ENCODE data around the gene CRYM. TPM values are rescaled to one million over a fixed set of nuclear protein-coding genes. Genes with fewer than 3 reads are reported as not detected.
"Not testable (repeated sequence)": the region's sequence is repeated elsewhere in the genome, so short reads cannot be mapped to it uniquely, and the experiment has no call there.

The CRYM gene
- total RNA-seq: 7.8 TPM

DNA sequence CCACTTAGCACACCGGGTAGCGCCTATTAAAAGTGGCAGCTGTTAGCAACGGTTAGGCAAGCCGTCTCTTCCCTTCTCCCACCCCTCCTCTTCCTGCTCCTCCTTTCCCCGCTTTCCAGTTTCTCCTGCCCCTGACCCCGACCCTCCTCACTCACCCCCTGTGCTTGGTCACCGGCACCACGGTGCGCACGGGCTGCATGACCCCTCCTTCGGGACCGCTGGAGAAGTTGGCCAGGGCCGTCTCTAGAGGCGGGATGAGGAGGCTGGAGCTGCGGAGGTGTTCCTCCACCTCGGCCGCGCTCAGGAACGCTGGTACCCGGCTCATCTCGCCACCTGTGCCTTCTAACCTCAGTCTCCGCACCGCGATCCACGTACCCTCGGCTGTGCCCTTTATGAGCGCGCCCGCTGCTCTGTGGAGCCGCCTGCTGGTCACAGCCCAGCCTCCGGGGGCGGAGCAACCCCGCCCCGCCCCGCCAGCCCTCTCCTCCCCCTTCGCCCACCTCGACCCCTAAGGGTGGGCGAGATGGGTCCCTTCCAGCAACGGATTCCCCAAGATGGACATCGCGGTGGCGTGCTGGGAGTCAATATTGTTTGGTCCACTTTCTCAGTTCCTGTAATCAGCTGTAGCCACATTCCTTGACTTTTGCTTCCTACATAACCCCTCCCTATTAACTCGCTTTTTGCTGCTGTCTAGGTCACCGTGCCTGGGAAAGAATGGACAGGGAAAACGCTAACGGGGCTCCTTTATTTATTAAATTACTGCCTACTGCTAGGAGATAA, at the start of gene CRYM:
TSS of gene CRYM (minus strand) at position 364 of the 780 bp plus-strand sequence. CDS start at position 325, 39 bp downstream.
- peak in 2 of 3 donors; percentile 53 to 68 for DNase-seq (ENCODE audit: low read depth in 2 of 3, low spot score in 2 of 3)

GRCh38 chr16:21327046-21327445, 49.0 kb upstream of the CRYM start:
- no peak for DNase-seq (ENCODE audit: low read depth in 2 of 3, low spot score in 2 of 3)

DNA sequence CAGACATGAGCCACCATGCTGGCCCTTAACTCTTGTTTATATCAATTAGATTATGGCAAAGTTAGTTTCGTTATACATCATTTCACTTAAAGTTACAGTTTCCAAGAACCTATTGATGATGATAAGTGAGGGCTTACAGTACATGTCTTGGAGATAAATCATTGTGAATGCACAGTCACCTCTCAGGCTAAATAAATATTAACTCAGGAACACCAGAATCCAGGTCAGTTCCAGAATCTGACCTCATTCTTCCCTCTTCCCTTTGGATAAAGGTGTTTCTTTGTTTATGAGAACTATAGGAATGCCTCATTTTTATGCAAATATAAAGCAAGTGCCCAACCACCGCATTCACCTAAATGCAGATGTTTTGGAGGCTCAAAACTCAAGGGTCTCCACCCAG, 48.4 kb upstream of the CRYM start:
- DNase-seq (ENCODE audit: low read depth in 2 of 3, low spot score in 2 of 3): no peak

GRCh38 chr16:21324267-21324666, 46.2 kb upstream of the CRYM start:
- DNase-seq (ENCODE audit: low read depth in 2 of 3, low spot score in 2 of 3): no peak

DNA sequence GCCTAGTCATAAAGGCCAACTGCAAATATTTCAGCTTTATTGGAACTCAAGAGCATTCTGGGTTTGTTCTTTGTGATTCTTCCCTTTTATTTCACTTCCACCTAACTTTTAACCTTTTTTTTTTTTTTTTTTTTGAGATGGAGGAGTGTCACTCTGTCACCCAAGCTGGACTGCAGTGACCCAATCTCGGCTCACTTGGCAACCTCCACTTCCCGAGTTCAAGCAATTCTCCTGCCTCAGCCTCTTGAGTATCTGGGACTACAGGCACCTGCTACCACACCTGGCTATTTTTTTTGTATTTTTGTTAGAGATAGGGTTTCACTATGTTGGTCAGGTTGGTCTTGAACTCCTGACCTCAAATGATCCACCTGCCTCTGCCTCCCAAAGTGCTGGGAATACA, 44.2 kb upstream of the CRYM start:
- not testable (repeated sequence) for DNase-seq (ENCODE audit: low read depth in 2 of 3, low spot score in 2 of 3)

DNA sequence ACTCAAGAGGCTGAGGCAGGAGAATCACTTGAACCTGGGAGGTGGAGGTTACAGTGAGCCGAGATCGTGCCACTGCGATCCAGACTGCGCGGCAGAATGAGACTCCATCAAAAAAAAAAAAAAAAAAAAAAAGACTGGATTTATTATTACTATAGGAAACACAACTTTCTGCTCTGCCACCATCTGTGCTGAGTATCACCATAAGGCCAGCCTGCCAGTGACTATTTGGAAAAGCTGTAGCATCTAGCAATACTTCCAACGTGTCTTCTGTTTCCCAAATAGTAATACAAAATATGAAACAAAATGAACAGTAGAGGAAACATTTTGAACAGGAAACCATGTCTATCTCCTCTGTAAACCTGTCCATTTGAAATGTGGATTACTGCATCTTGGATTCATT, 43.6 kb upstream of the CRYM start:
- DNase-seq (ENCODE audit: low read depth in 2 of 3, low spot score in 2 of 3): no peak

DNA sequence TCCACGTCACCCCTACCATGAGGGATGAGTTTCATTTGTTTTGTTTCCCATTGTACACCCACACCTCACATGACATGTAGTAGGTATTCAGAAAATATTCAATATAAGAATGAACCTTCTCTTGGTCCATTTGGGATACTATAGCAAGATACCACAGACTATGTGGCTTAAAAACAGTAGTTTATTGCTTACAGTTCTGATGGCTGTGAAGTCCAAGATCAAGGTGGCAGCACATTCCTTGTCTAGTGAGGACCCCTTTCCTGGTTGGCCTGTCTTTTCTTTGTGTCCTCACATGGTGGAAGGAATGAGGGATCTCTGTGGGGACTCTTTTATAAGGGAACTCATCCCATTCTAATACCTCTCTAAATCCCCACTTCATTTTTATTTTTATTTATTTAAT, 36.2 kb upstream of the CRYM start:
- no peak for DNase-seq (ENCODE audit: low read depth in 2 of 3, low spot score in 2 of 3)

DNA sequence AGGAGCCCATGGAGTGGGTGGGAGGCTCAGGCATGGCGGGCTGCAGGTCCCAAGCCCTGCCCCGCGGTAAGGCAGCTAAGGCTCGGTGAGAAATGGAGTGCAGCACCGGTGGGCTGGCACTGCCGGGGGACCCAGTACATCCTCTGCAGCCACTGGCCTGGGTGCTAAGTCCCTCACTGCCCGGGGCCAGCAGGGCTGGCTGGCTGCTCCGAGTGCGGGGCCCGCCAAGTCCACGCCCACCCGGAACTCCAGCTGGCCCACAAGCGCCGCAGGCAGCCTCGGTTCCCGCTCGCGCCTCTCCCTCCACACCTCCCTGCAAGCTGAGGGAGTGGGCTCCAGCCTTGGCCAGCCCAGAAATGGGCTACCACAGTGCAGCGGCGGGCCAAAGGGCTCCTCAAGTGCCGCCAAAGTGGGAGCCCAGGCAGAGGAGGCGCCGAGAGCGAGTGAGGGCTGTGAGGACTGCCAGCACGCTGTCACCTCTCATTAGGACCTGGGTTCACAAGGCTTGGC, 34.8 kb upstream of the CRYM start:
- DNase-seq (ENCODE audit: low read depth in 2 of 3, low spot score in 2 of 3): not testable (repeated sequence)

GRCh38 chr16:21312046-21312445, 34.0 kb upstream of the CRYM start:
- not testable (repeated sequence) for DNase-seq (ENCODE audit: low read depth in 2 of 3, low spot score in 2 of 3)

- DNase-seq (ENCODE audit: low read depth in 2 of 3, low spot score in 2 of 3): not testable (repeated sequence)
Measured at GRCh38 chr16:21306712-21307111, 28.6 kb upstream of the CRYM start.

DNA sequence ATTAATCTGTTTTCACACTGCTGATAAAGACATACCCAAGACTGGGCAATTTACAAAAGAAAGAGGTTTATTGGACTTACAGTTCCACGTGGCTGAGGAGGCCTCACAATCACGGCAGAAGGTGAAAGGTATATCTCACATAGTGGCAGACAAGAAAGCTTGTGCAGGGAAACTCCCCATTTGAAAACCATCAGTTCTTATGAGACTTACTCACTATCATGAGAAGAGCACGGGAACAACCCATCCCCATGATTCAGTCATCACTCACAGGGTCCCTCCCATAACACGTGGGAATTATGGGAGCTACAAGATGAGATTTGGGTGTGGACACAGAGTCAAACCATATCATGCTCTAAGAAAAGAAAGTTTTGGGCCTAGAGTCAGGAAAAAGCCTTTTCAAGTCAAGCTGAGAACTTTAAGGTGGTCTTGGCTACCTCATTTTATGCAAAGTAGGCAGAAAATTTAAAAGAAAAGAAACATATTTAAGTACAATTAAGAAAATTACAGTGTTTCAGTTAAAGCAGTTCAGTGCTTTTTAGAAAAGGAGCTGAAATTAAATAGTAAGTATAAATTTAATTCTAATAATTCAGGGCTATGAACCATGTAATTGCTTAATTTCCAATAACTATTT, 24.9 kb upstream of the CRYM start:
- no peak for DNase-seq (ENCODE audit: low read depth in 2 of 3, low spot score in 2 of 3)

DNA sequence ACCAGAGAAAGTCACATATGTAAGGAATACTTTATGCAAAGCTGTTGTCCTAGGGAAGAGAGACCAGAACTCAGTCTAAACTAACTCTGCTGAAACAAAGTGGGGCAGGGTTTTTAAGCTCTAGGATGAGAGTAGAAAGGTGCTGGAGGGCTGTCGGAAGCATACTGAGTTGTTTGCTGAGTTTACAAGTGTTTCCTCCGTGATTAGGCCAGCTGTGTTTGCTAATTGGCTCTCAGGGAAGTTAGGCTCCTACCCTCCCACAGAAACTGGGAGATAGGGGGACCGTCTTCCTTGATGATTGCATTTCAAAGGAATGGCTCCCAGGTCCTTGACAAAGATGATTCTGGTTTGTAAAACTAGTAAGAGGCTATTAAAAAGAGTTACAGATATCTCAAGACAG, 24.4 kb upstream of the CRYM start:
- no peak for DNase-seq (ENCODE audit: low read depth in 2 of 3, low spot score in 2 of 3)

GRCh38 chr16:21301895-21302291, 23.8 kb upstream of the CRYM start:
- no peak for DNase-seq (ENCODE audit: low read depth in 2 of 3, low spot score in 2 of 3)

GRCh38 chr16:21301168-21301894, 23.2 kb upstream of the CRYM start:
- DNase-seq (ENCODE audit: low read depth in 2 of 3, low spot score in 2 of 3): peak in 2 of 3 donors; percentile 71 to 77

- peak in 2 of 3 donors; percentile 76 to 91 for DNase-seq (ENCODE audit: low read depth in 2 of 3, low spot score in 2 of 3)
Measured at GRCh38 chr16:21300309-21301167, 22.4 kb upstream of the CRYM start.

DNA sequence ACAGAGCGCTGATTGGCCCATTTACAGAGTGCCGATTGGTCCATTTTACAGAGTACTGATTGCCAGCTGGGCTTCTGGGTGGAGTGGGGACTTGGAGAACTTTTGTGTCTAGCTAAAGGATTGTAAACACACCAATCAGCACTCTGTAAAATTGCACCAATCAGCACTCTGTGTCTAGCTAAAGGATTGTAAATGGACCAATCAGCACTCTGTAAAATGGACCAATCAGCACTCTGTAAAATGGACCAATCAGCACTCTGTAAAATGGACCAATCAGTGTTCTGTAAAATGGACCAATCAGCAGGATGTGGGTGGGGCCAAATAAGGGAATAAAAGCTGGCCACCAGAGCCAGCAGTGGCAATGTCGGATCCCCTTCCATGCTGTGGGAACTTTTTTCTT, 11.7 kb upstream of the CRYM start:
- DNase-seq (ENCODE audit: low read depth in 2 of 3, low spot score in 2 of 3): not testable (repeated sequence)

DNA sequence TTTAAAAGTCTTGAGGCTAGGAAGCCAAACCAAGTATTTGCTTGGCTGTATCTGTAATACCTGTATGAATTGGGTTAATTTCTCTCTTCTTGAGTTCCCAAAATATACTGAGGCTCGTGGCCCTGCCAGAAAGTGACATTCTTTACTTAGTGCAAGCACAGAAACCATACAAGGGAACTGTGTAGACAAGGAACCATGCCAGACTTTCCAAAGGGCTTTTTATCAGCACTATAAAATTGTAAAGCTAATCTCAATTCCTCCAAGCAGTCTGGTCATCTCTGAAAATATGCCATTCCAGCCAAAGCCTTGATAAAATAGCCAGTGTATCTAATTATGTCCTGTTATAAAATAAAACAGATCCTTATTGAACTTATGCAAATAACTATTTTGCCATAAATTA, 7.2 kb upstream of the CRYM start:
- DNase-seq (ENCODE audit: low read depth in 2 of 3, low spot score in 2 of 3): no peak

GRCh38 chr16:21284414-21284813, 6.3 kb upstream of the CRYM start:
- no peak for DNase-seq (ENCODE audit: low read depth in 2 of 3, low spot score in 2 of 3)

DNA sequence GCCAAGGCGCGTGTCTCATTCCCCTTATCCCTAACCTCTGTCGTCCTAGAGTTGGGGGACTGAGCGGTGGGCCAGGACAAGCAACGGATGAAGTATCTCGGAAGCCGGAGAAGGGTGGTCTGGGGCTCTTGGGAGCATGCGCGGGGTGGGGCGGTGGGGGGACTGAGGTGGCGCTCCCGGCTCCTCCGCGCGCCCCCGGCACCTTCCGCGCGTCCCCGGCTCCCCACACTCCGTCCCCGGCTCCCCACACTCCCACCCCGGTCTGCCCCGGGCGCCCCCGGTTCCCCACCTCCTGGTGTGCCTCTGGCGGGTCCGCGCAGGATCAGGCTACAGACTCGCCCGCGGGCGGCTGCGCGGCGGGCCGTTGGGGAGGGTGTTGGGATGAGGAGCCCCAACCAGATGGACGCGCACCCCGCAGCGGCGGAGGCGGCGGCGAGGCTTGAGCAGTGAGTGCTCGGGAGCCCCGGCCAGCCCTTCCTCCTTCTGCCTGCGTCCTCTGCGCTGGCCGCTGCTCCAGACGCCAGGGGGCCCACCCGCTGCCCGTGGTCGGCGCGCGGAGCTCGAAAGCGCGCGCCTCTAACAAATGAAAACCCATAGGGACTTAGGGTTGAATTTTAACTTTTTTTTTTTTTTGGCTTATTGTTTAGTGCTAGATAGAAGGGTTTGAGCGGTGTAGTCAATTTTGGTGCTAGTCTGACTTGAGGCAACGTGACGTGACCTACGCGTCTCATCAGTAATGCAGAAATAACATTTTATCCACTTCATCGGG, 5.6 kb upstream of the CRYM start:
- peak in 2 of 3 donors; percentile 59 to 70 for DNase-seq (ENCODE audit: low read depth in 2 of 3, low spot score in 2 of 3)
